K562 (cell line): Measurements from ENCODE around the gene RAB17. TPM values are rescaled to one million over a fixed set of nuclear protein-coding genes. Genes with fewer than 3 reads are reported as not detected.

ENCODE experiments used
- ATAC-seq: fragments of 200-7000 bp; cut with Tn5 transposase; 3 replicates; pipeline ENCODE4 v1.9.1; 2020; ENCODE audit warnings: moderate library complexity
- BruUV-seq: library from RNA; stranded (reverse); fragments of 400-500 nt; replicated peaks from 2 replicates; lab custom pipeline; 2021; lab: Mats Ljungman, UMichigan
- CTCF ChIA-PET: fragments of 300-600 bp; formaldehyde crosslinking; extraction: SDS; loops from one replicate; lab custom pipeline; 2021; ENCODE audit warnings: low intra/inter-chr PET ratio; lab: Yijun Ruan, JAX
- POLR2A ChIA-PET: fragments of 300-600, 350-650 bp; sonication (Branson Sonifier 250); formaldehyde crosslinking; extraction: SDS; loops from one replicate; lab custom pipeline; 2021; ENCODE audit warnings: antibody characterized with exemption, inconsistent platforms; lab: Yijun Ruan, JAX
- DNase-seq, 4 experiments: peaks; one replicate each; pipeline versions ENCODE4 v3.0.0 to v3.0.0-alpha.2; 2011 to 2018; ENCODE audit warnings: low spot score in 3 of 4, mixed read lengths in 3 of 4; ENCODE audit errors: extremely low read depth in 1 of 4
- FAIRE-seq: peaks from 2 replicates; lab custom pipeline; 2011; peaks lifted over from hg19 to GRCh38; lab: Jason Lieb, UNC
- H2AFZ ChIP-seq: 2 replicates; pipeline ENCODE4 v1.6.0; 2011; ENCODE audit warnings: low read depth, low read length, control low read depth, inconsistent platforms
- H3K27ac ChIP-seq: fragments of 200-600 bp; 3 replicates; pipeline ENCODE4 v1.8.0; 2011; ENCODE audit warnings: low read depth, mild to moderate bottlenecking, control low read depth, inconsistent platforms, low read length, moderate library complexity, mixed read lengths; ENCODE audit errors: extremely low read depth
- H3K27me3 ChIP-seq, 2 experiments: fragments of 300-600 bp in 1 of 2; 2 replicates in 1 of 2; 3 replicates in 1 of 2; pipeline versions ENCODE4 v1.6.0 to v1.8.0; 2011; ENCODE audit warnings: inconsistent platforms in 2 of 2, low read length in 2 of 2, mild to moderate bottlenecking in 1 of 2, mixed read lengths in 1 of 2, moderate library complexity in 1 of 2; ENCODE audit not compliant: control insufficient read depth in 2 of 2, insufficient read depth in 2 of 2
- H3K36me3 ChIP-seq: fragments of 300-600 bp; 3 replicates; pipeline ENCODE4 v1.8.0; 2011; ENCODE audit warnings: mild to moderate bottlenecking, low read length, inconsistent platforms; ENCODE audit not compliant: control insufficient read depth, insufficient read depth
- H3K4me1 ChIP-seq, 2 experiments: fragments of 200-600 bp in 1 of 2; replicated peaks in 1 of 2; 2 replicates in 1 of 2; 3 replicates in 1 of 2; pipeline versions ENCODE4 v1.5.1 to v1.8.0; 2011; ENCODE audit warnings: inconsistent platforms in 2 of 2, low read length in 2 of 2, mild to moderate bottlenecking in 1 of 2, mixed read lengths in 1 of 2, moderate library complexity in 1 of 2; ENCODE audit not compliant: control insufficient read depth in 2 of 2, insufficient read depth in 2 of 2
- H3K4me2 ChIP-seq: 2 replicates; pipeline ENCODE4 v1.6.1; 2011; ENCODE audit warnings: low read length, control low read depth, inconsistent platforms, mixed read lengths; ENCODE audit not compliant: insufficient read depth
- H3K4me3 ChIP-seq: fragments of 200-600 bp; sonication (generic), shearing (Covaris generic); 2 replicates; pipeline ENCODE4 v1.5.1; 2016; ENCODE audit warnings: control low read depth, inconsistent platforms
- H3K79me2 ChIP-seq: fragments of 200-600 bp; 3 replicates; pipeline ENCODE4 v1.8.0; 2011; ENCODE audit warnings: low read length, inconsistent platforms; ENCODE audit not compliant: control insufficient read depth, insufficient read depth
- H3K9ac ChIP-seq, 2 experiments: 2 replicates each; pipeline versions ENCODE4 v1.6.0 to v1.6.1; 2011; ENCODE audit warnings: low read depth in 2 of 2, low read length in 2 of 2, control low read depth in 1 of 2, inconsistent platforms in 1 of 2, mild to moderate bottlenecking in 1 of 2, mixed read lengths in 1 of 2; ENCODE audit not compliant: insufficient read depth in 1 of 2
- H3K9me1 ChIP-seq: one replicate; pipeline ENCODE4 v1.6.0; 2011; ENCODE audit warnings: inconsistent platforms, mild to moderate bottlenecking, low read length, moderate library complexity; ENCODE audit not compliant: control insufficient read depth, insufficient read depth
- H3K9me3 ChIP-seq: replicated peaks from 2 replicates; pipeline ENCODE4 v1.5.1; 2011; ENCODE audit warnings: low read depth, low read length, inconsistent platforms; ENCODE audit not compliant: control insufficient read depth, insufficient read depth
- H4K20me1 ChIP-seq: replicated peaks from 2 replicates; pipeline ENCODE4 v1.6.1; 2011; ENCODE audit warnings: low read length, inconsistent platforms, mixed read lengths; ENCODE audit not compliant: control insufficient read depth, insufficient read depth
- BHLHE40 ChIP-seq: IDR thresholded peaks from 2 replicates; pipeline ENCODE4 v1.6.1; 2011; ENCODE audit warnings: low read length, improper control_type of control experiment
- CREB1 ChIP-seq, 2 experiments: sonication (generic) in 1 of 2; formaldehyde crosslinking in 1 of 2; IDR thresholded peaks; 2 replicates each; pipeline versions ENCODE4 v1.6.1 to v1.8.0; 2012 to 2022; ENCODE audit warnings: inconsistent platforms in 1 of 2, mild to moderate bottlenecking in 1 of 2, missing genetic modification reagents in 1 of 2, moderate library complexity in 1 of 2
- E2F4 ChIP-seq: sonication (generic); formaldehyde crosslinking; IDR thresholded peaks from 2 replicates; pipeline ENCODE4 v1.8.0; 2022; ENCODE audit warnings: mild to moderate bottlenecking, low read depth, missing genetic modification reagents
- ETV6 ChIP-seq, 3 experiments: fragments of 150-350 bp in 1 of 3; sonication (generic) in 1 of 3; formaldehyde crosslinking in 1 of 3; IDR thresholded peaks; 2 replicates each; pipeline versions ENCODE4 v1.6.1 to v1.8.0; 2014 to 2022; ENCODE audit warnings: borderline replicate concordance in 2 of 3, low read depth in 2 of 3, antibody characterized with exemption in 1 of 3, low read length in 1 of 3, mild to moderate bottlenecking in 1 of 3, missing genetic modification reagents in 1 of 3
- GMEB1 ChIP-seq: fragments of 250-450 bp; sonication (Bioruptor Pico); IDR thresholded peaks from 2 replicates; pipeline ENCODE4 v1.4.0; 2020; ENCODE audit warnings: mild to moderate bottlenecking
- HNRNPK ChIP-seq: fragments of 200-400 bp; formaldehyde crosslinking; IDR thresholded peaks from one replicate; pipeline ENCODE4 v1.6.1; 2018; ENCODE audit warnings: mild to moderate bottlenecking, low read depth, low read length; ENCODE audit not compliant: poor library complexity, severe bottlenecking
- HSF4 ChIP-seq: fragments of 250-450 bp; sonication (Bioruptor Pico); IDR thresholded peaks from 2 replicates; pipeline ENCODE4 v2.1.2; 2022; ENCODE audit warnings: mild to moderate bottlenecking, moderate library complexity, borderline replicate concordance
- MYBL2 ChIP-seq, 2 experiments: fragments of 450-650 bp in 1 of 2; sonication (generic) in 1 of 2; formaldehyde crosslinking in 1 of 2; IDR thresholded peaks; 2 replicates each; pipeline versions ENCODE4 v1.6.1 to v1.8.1; 2017 to 2022; ENCODE audit warnings: borderline replicate concordance in 1 of 2, inconsistent platforms in 1 of 2, low read depth in 1 of 2, mild to moderate bottlenecking in 1 of 2, missing genetic modification reagents in 1 of 2, moderate library complexity in 1 of 2
- PBX2 ChIP-seq, 2 experiments: IDR thresholded peaks in 1 of 2; conservative IDR thresholded peaks in 1 of 2; 2 replicates each; pipeline ENCODE4 v1.6.1; 2016; ENCODE audit warnings: low read depth in 2 of 2, mild to moderate bottlenecking in 1 of 2, missing compliant biosample characterization in 1 of 2, missing genetic modification characterization in 1 of 2, moderate library complexity in 1 of 2
- SAFB2 ChIP-seq: fragments of 200-400 bp; formaldehyde crosslinking; IDR thresholded peaks from 2 replicates; pipeline ENCODE4 v1.6.1; 2018; ENCODE audit warnings: borderline replicate concordance, low read length, low read depth, moderate library complexity; ENCODE audit not compliant: severe bottlenecking
- SMARCA4 ChIP-seq: fragments of 450-650 bp; IDR thresholded peaks from 2 replicates; pipeline ENCODE4 v1.6.1; 2016
- ZKSCAN3 ChIP-seq: fragments of 250-450 bp; sonication (Bioruptor Pico); IDR thresholded peaks from 2 replicates; pipeline ENCODE4 v1.4.0; 2020
- WGBS: fragments of 100-300 bp; shearing (Covaris generic); methylation state at CpG from one replicate; pipeline ENCODE4 v1.1.6; 2016; ENCODE audit warnings: low coverage, mixed read lengths; ENCODE audit not compliant: insufficient coverage; ENCODE audit errors: missing lambda C conversion rate; 5-methylcytosine and 5-hydroxymethylcytosine counted together
- in situ Hi-C: fragments of 300-500 bp; cut with MboI; formaldehyde crosslinking; loops from 4 replicates; pipeline ENCODE4 v1.15.0; 2018; ENCODE audit warnings: inconsistent platforms, mixed read lengths
- intact Hi-C: fragments of 100-400 bp; cut with micrococcal nuclease; formaldehyde crosslinking; loops from 2 replicates; pipeline ENCODE4 v1.14.2; 2022
- polyA plus RNA-seq, 8 experiments: library from polyadenylated mRNA; depleted of rRNA in 4 of 8; stranded (reverse) in 5 of 8; unstranded in 3 of 8; fragments of >200 nt; fragmentation: Nextera tagmentation in 2 of 8; fragmentation: Illumina TruSeq in 1 of 8; extraction: Ambion mirVana in 2 of 8; extraction: Trizol in 1 of 8; gene quantifications; 2 replicates each; pipeline versions ENCODE4 v1.2.1 to v1.2.3, GENCODE V29; 2011 to 2014; ENCODE audit warnings: inconsistent platforms in 1 of 8, missing spikeins in 1 of 8
- total RNA-seq, 7 experiments: library from RNA; depleted of rRNA in 6 of 7; stranded (reverse); fragments of >200 nt in 6 of 7; fragmentation: Illumina TruSeq in 2 of 7; extraction: Trizol in 2 of 7; gene quantifications; 2 replicates each; pipeline versions ENCODE4 v1.2.1 to v1.2.3, GENCODE V29; 2011 to 2021; ENCODE audit warnings: low replicate concordance in 1 of 7

RAB17 gene
- total and polyA plus RNA-seq, 9 of the 15 experiments (the other 6 are each of a cell fraction or from before 2014, with no cell fraction given), result 0.13 TPM; not detected in 8

- TF ChIP-seq ETV6 (IDR thresholded peaks at IDR 0.05; ENCODE audit: borderline replicate concordance in 1 of 2, low read depth in 2 of 2, low read length in 1 of 2) (no peak), ETV6 (CRISPR knock-in tag; IDR thresholded peaks at IDR 0.05; ENCODE audit: borderline replicate concordance) (no peak)
These were observed at the start of gene RAB17 (continued) for GRCh38 chr2:237590272-237591140.

- H3K27ac ChIP-seq, result no peak overlapping the region
- no peaks in the 10 kb centered on the region for H3K4me1 ChIP-seq
- intact Hi-C loops, result no loop called here
- H3K27me3 ChIP-seq, result peaks cover 8 to 38% of the 10 kb centered on the region in 2 experiments; a peak in 3 of 5 replicates
- H4K20me1 ChIP-seq, result no peaks in the 10 kb centered on the region
- DNase-seq, result no peak
- BruUV-seq, result no TSS peak
- in situ Hi-C loops, result no loop called here
- WGBS, result 0% methylated on average over 6 of the region's 6 CpGs
- H3K9me1 ChIP-seq, result no peaks in the 10 kb centered on the region
- H2AFZ ChIP-seq, result no peak overlapping the region
- no peaks in the 10 kb centered on the region for H3K36me3 ChIP-seq
- no peak overlapping the region for H3K4me3 ChIP-seq
- CTCF ChIA-PET, result no interaction called here
- no peak overlapping the region for H3K4me2 ChIP-seq
- POLR2A ChIA-PET, result interaction anchor here (1.6 kb wide), 1 partner anchor 9 kb away, joined by 4 read pairs; no protein-coding TSS in a partner anchor
- no peaks in the 10 kb centered on the region for H3K79me2 ChIP-seq
- H3K9me3 ChIP-seq, result no peaks in the 10 kb centered on the region
- no peak overlapping the region for H3K9ac ChIP-seq
- FAIRE-seq, result no peak
- ATAC-seq, result no peak
- TF ChIP-seq CREB1 (IDR thresholded peaks at IDR 0.05) (no peak), CREB1 (CRISPR knock-in tag; IDR thresholded peaks at IDR 0.05) (no peak), E2F4 (CRISPR knock-in tag) (no peak), HSF4 (CRISPR knock-in tag) (no peak), BHLHE40 (no peak), MYBL2 (IDR thresholded peaks at IDR 0.05; ENCODE audit: low read depth) (no peak), MYBL2 (CRISPR knock-in tag; IDR thresholded peaks at IDR 0.05; ENCODE audit: borderline replicate concordance) (no peak), HNRNPK (no peak), GMEB1 (CRISPR knock-in tag) (no peak), SAFB2 (no peak), ZKSCAN3 (CRISPR knock-in tag) (no peak), PBX2 (CRISPR knock-in tag; IDR thresholded peaks at IDR 0.05; ENCODE audit: low read depth) (no peak), PBX2 (tag; conservative IDR thresholded peaks at IDR 0.05; ENCODE audit: low read depth) (no peak), SMARCA4 (no peak)
These were observed 49.3 kb upstream of the RAB17 start for GRCh38 chr2:237639836-237640220.
